Dedifferentiated amniotic fluid mesenchymal stem cell (primary cell): ENCODE data around the gene WDR86.
A peak's percentile ranks its signal among the peaks of the same experiment; 100 is the strongest.

Experiments
- DNase-seq: peaks from one replicate; pipeline ENCODE4 v3.0.0-alpha.2; 2016; ENCODE audit errors: extremely low spot score

WDR86 gene, protein sequence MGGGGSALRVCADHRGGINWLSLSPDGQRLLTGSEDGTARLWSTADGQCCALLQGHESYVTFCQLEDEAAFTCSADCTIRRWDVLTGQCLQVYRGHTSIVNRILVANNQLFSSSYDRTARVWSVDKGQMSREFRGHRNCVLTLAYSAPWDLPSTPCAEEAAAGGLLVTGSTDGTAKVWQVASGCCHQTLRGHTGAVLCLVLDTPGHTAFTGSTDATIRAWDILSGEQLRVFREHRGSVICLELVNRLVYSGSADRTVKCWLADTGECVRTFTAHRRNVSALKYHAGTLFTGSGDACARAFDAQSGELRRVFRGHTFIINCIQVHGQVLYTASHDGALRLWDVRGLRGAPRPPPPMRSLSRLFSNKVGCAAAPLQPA

GRCh38 chr7:151409667-151410404 lies at the start of gene WDR86:
WDR86 (minus strand) TSS chr7:151410038; CDS start chr7:151409589, 449 bp downstream.
- DNase-seq, result no peak

DNA sequence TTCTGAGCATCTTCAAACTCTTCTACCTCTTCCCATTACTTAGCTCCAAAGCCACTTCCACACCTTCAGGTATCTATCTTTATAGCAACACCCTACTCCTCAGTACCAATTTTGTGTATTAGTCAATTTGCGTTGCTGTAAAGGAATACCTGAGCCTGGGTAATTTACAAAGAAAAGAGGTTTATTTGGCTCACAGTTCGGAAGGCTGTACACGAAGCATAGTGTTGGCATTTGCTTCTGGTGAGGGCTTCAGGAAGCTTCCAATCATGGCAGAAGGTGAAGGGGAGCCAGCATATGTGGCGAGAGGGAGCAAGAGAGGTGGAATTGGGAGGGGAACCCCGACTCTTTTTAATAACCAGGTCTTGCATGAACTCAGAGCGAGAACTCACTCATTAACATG lies 47.7 kb upstream of the WDR86 start:
- DNase-seq, result no peak

DNA sequence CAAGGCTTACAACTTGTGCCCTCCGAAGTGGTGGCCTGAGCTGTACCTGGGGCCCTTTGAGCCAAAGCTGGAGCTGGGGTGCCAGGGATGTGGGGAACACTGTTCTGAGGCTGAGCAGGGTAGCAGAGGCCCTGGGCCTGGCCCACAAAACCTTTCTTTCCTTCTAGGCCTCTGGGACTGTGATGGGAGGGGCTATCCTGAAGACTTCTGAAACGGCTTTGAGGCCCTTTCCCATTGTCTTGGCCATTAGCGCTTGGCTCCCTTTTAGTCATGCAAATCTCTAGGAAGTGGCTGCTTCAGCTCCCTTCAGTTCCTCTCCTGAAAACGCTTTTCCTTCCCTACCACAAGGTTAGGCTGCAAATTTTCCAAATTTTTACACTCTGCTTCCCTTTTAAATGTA lies 46.9 kb upstream of the WDR86 start:
- no peak for DNase-seq

DNA sequence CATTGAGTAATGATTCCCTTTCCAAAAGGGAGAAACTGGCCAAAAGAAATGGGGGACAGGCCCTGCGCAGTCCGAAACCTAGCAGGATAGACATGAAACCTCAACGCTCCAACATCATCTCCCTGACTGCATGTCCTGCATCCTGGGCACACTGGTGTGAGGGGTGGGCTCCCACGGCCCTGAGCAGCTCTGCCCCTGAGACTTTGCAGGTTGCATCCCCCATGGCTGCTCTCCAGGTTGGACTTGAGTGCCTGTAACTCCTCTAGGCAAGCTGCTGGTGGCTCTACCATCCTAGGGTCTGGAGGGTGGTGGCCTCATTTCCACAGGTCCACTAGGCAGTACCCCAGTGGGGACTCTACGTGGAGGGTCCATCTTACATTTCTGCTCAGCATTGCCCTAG lies 46.4 kb upstream of the WDR86 start:
- DNase-seq, result no peak

GRCh38 chr7:151455690-151456089 lies 45.9 kb upstream of the WDR86 start:
- DNase-seq, result no peak

GRCh38 chr7:151454932-151455530 lies 45.2 kb upstream of the WDR86 start:
- no peak for DNase-seq

- peak; percentile 22 for DNase-seq
These were observed 44.5 kb upstream of the WDR86 start for GRCh38 chr7:151454305-151454704.

GRCh38 chr7:151453326-151453791 lies 43.5 kb upstream of the WDR86 start:
- no peak for DNase-seq

DNA sequence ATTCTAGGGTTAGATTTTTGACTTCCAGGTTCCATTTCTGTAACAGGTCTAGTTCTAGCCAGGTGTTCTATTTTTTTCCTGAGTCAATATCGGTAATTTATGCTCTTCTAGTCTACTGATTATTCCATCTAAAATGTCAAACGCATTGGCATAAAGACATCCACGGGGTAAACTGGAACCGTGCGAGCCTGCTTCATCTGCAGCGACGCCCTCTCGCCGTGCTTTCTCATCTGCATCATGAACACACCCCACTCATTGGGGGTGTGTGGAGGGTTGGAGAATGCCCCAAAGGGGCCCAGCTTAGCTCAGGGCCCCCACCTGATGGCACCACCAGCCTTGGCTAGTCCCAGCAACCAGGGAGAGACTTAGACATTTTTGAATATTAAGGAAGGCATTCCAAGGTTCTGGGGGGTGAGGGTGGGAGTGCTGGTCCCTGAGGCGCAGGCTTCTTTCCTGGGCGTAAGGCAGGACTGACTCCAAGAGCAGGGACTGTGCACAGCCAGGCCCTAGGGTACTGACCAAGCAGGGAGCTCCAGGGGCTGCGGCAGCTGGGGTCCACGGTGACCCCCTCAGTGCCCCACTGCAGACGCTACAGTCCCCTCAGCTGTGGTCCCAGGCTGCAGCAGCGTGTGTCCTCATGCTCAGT lies 43.0 kb upstream of the WDR86 start:
- DNase-seq, result no peak

- no peak for DNase-seq
These were observed 42.1 kb upstream of the WDR86 start for GRCh38 chr7:151451626-151452571.

GRCh38 chr7:151451156-151451555 lies 41.3 kb upstream of the WDR86 start:
- no peak for DNase-seq

DNA sequence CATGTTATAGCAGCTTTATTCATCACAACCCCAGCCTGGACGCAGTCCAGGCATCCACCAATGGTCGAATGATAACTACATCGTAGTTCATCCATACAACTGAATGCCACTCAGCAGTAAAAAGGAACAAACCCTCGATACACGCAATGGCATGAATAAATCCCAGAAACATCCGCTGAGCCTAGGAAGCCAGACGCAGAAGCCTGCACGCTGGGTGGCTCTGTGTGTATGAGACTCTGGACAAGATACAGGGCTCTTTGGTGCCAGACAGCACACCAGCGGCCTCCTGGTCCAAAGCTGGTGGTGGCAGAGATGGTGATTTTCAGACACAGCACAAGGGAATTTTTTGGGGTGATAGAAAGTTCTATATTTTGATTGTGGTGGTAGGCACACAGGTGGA lies 40.2 kb upstream of the WDR86 start:
- DNase-seq, result no peak

DNA sequence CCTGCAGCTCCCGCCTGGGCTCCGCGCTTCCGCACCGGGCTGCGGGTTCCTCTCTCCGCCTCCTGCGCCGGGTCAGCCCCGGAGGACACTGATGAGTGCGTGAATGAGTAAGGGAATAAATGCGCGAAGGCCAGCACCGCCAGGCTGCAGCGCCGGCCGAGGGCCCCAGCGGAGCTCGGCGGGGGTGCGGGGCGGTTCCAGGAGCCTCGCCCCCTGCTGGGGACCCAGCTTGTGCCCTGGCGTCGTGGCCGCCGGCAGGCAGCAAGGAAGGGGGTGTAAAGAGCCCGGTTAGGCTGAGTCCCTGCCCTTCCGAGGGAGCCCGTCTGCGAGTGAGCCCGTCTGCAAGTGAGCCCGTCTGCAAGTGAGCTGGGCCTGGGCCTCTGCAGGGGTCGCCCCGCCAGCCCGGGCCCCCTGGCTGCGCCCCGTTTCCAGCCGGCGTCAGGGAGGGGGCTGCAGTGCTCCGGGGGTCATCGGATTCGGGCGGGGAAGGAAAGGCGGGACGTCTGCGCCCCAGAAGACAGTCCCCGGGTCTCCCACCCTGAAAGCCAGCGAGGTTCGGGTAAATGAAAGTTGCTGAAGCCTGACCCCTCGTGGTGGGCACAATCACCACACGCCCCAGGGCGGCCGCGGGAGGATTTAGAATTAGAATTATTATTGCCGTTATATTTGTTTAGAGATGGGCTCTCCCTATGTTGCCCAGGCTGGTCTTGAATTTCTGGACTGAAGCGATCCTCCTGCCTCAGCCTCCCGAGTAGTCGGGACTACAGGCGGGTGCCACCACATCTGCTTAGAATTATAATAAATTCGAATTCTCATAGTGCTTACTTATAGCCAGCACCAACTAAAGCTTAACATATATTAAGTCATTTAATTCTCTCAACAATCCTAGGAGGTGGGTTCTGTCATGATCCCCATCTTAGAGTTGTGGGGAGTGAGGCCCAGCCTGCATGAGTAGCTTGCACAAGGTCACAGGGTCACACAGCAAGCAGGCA lies 38.7 kb upstream of the WDR86 start:
- peak; percentile 44 for DNase-seq

DNA sequence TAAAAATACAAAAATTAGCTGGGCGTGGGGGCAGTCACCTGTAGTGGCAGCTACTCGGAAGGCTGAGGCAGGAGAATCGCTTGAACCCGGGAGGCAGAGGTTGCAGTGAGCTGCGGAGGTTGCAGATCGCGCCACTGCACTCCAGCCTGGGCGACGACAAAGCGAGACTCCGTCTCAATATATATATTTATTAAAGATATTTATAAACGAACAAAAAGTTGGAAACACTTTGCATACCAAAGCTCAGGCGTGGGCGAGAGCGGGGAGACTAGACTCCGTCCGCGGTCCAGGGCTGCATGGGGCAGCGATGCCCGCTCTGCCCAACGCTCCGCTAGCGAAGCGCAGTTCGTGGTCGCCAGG lies 38.0 kb upstream of the WDR86 start:
- DNase-seq, result no peak

DNA sequence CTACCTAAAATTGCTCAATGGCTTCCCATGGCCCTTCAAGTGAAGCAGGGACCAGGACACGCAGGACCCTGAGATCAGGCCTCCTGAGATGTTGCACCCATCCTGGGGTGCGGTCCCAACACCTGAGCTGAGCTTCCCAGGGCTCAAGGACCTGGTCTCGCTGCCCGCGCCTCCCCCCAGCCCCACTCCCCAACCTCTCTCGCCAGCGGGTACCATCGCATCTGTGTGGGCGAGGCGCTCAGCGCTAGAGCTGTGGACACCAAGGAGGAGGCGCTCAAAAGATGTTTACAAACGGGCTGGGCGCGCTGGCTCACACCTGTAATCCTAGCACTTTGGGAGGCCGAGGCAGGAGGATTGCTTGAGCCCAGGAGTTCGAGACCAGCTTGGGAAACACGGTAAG lies 37.5 kb upstream of the WDR86 start:
- DNase-seq, result no peak

- DNase-seq, result no peak
These were observed 36.6 kb upstream of the WDR86 start for GRCh38 chr7:151446412-151446811.

- DNase-seq, result no peak
These were observed 34.8 kb upstream of the WDR86 start for GRCh38 chr7:151444632-151445031.

GRCh38 chr7:151442776-151443496 lies 33.1 kb upstream of the WDR86 start:
- DNase-seq, result no peak

DNA sequence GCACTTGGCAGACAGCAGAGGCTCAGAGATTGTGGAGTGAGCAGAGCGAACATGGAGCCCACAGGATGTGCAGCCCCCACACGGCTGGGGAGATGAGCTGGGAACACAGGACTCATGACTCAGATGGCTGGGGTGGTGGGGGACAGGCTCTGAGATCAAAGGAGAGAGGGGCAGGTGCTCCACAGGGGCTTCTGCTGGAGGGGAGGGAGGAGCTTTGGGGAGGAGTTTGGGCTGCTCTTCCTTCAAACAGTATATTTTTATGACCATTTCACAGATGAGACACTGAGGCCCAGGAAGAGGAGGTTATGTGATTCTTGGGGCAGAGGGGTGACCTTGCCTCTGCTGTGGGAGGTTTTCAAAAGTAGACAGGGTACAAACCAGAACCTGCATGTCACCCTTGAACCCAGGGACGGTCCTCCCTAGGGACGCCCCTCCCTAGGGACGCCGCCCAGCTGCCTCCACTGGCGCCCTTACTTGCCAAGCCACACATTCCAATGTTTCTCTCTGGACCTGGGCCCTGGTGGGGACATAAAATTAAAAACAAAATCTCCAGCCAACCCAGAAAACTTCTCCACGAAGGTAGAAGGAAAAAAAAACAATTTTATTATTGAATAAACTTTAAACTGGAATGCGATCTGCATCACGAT lies 31.1 kb upstream of the WDR86 start:
- no peak for DNase-seq
